ENCODE results near the gene CTSA. TPM values are rescaled to one million over a fixed set of nuclear protein-coding genes. Genes with fewer than 3 reads are reported as not detected.

CTSA gene
- total RNA-seq, 4 donors from 2014 or later: 42.7 to 103 (median 51.3) TPM

DNA sequence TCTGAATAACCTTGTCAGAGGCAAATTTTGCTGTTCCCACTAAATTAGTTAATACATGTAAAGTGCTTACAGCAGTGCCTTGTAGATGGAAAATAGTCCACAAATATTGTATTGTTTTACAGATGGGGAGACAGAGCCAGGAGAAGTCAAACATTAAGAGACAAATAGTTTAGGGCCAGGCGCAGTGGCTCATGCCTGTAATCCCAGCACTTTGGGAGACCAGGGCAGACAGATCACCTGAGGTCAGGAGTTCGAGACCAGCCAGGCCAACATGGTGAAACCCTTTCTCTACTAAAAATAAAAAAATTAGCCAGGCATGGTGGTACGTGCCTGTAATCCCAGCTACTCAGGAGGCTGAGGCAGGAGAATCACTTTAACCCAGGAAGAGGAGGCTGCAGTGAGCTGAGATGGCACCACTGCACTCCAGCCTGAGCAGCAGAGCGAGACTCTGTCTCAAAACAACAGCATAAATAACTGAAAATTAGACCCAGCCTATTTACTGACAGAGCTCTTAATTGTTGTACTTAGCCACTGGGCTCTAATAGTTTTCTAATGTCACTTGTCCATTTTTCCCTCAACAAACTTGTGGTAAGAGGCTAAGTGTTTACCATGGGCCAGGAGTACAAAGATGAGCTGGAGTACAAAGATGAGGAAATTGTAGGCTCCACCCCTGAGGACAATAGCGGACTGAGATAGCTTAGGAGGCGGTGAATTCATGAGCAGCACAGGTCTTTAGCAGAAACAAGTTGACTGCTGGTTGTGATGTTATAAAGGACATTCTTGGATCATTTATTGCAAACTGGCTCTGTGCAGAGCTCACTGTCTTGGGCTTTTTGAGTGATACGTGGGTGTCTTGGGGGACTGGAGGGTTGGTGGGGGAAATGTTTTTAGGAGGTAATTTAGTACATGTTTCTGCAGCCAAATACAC is 27.3 kb upstream of the CTSA start:
- Histone ChIP-seq H3K4me3 (replicated peaks in 1 of 3) (no peak overlapping the region), H3K36me3 (no peaks in the 10 kb centered on the region), H3K27ac (no peak overlapping the region), H3K27me3 (no peaks in the 10 kb centered on the region), H3K9me3 (no peaks in the 10 kb centered on the region), H3K4me1 (no peaks in the 10 kb centered on the region)
- DNase-seq: no peak
- TF ChIP-seq POLR2A (IDR thresholded peaks at IDR 0.05): no peak
- TF ChIP-seq, protein P1, sequence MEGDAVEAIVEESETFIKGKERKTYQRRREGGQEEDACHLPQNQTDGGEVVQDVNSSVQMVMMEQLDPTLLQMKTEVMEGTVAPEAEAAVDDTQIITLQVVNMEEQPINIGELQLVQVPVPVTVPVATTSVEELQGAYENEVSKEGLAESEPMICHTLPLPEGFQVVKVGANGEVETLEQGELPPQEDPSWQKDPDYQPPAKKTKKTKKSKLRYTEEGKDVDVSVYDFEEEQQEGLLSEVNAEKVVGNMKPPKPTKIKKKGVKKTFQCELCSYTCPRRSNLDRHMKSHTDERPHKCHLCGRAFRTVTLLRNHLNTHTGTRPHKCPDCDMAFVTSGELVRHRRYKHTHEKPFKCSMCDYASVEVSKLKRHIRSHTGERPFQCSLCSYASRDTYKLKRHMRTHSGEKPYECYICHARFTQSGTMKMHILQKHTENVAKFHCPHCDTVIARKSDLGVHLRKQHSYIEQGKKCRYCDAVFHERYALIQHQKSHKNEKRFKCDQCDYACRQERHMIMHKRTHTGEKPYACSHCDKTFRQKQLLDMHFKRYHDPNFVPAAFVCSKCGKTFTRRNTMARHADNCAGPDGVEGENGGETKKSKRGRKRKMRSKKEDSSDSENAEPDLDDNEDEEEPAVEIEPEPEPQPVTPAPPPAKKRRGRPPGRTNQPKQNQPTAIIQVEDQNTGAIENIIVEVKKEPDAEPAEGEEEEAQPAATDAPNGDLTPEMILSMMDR (IDR thresholded peaks at IDR 0.05): no peak
- 92 to 95% methylated on average over 7 of the region's 7 CpGs for WGBS, 2 donors
- intact Hi-C loops (cut with DNase I): no loop called here

DNA sequence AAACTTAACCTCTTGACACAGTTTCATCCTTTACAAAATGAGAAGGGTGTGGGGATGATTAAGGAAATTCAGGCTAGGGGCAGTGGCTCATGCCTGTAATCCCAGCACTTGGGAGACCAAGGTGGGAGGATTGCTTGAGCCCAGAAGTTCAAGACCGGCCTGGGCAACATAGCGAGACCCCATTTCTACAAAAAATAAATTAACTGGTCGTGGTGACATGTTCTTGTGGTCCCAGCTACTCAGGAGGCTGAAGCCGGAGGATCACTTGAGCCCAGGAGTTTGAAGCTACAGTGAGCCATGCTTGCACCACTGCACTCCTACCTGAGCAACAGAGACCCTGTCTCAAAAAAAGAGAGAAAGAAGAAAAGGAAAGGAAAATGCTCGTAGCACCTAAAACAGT is 24.7 kb upstream of the CTSA start:
- Histone ChIP-seq H3K9me3 (no peaks in the 10 kb centered on the region), H3K27me3 (no peaks in the 10 kb centered on the region), H3K36me3 (no peaks in the 10 kb centered on the region), H3K27ac (no peak overlapping the region), H3K4me3 (replicated peaks in 1 of 3) (no peak overlapping the region), H3K4me1 (no peaks in the 10 kb centered on the region)
- TF ChIP-seq, protein P1 (IDR thresholded peaks at IDR 0.05): no peak
- TF ChIP-seq POLR2A (IDR thresholded peaks at IDR 0.05): no peak
- no peak for DNase-seq
- intact Hi-C loops (cut with DNase I): no loop called here
- 92 to 95% methylated on average over 5 of the region's 5 CpGs for WGBS, 2 donors

GRCh38 chr20:45867136-45867818 is 23.9 kb upstream of the CTSA start:
- H3K27ac ChIP-seq: no peak overlapping the region
- WGBS, 2 donors: 86 to 97% methylated on average over 6 of the region's 6 CpGs

DNA sequence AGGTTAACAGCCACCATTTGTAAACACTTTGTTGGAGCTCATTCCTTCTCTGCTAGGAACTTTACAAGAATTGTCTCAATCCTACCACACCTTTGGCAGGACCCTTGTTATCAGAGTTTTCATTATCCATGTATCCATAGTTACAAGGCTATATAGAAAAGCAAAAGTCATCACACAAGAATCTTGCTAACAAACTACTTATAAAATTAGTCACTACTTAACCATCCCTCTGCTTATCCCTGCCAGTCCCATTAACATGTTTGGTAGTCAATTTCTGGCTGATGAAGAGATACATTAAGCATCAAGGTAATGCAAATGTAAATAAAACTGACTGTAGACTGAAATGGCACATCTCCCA is 23.3 kb upstream of the CTSA start:
- TF ChIP-seq, protein P1 (IDR thresholded peaks at IDR 0.05): no peak
- TF ChIP-seq POLR2A (IDR thresholded peaks at IDR 0.05): no peak
- intact Hi-C loops (cut with DNase I): no loop called here
- no peak overlapping the region for H3K27ac ChIP-seq
- DNase-seq: no peak
- no peak overlapping the region for H3K4me3 ChIP-seq (replicated peaks in 1 of 3)
- no peaks in the 10 kb centered on the region for H3K27me3 ChIP-seq
- H3K4me1 ChIP-seq: no peaks in the 10 kb centered on the region
- no peaks in the 10 kb centered on the region for H3K36me3 ChIP-seq
- H3K9me3 ChIP-seq: no peaks in the 10 kb centered on the region

More at GRCh38 chr20:45867136-45867818, 23.9 kb upstream of the CTSA start:
- Histone ChIP-seq H3K4me3 (replicated peaks in 1 of 3) (no peak overlapping the region), H3K4me1 (no peaks in the 10 kb centered on the region), H3K36me3 (no peaks in the 10 kb centered on the region), H3K27me3 (no peaks in the 10 kb centered on the region), H3K9me3 (no peaks in the 10 kb centered on the region)
- intact Hi-C loops (cut with DNase I): no loop called here
- TF ChIP-seq POLR2A (IDR thresholded peaks at IDR 0.05): no peak
- TF ChIP-seq, protein P1 (IDR thresholded peaks at IDR 0.05): no peak
- DNase-seq: no peak

GRCh38 chr20:45872626-45873025 is 18.5 kb upstream of the CTSA start:
- intact Hi-C loops (cut with DNase I): no loop called here
- TF ChIP-seq, protein P1 (IDR thresholded peaks at IDR 0.05): no peak
- TF ChIP-seq POLR2A (IDR thresholded peaks at IDR 0.05): no peak
- H3K4me3 ChIP-seq (replicated peaks in 1 of 3): no peak overlapping the region
- no peak overlapping the region for H3K27ac ChIP-seq
- H3K36me3 ChIP-seq: peaks cover 0 to 7% of the 10 kb centered on the region in 2 donors
- no peaks in the 10 kb centered on the region for H3K9me3 ChIP-seq
- no peaks in the 10 kb centered on the region for H3K27me3 ChIP-seq
- H3K4me1 ChIP-seq: no peaks in the 10 kb centered on the region
- WGBS, 2 donors: 79 to 95% methylated on average over 4 of the region's 4 CpGs
- DNase-seq: no peak

All from thyroid gland (tissue), 4 donors.